Colonic mucosa (tissue), 4 donors: ENCODE measurements around the gene OR2G2. TPM values are rescaled to one million over a fixed set of nuclear protein-coding genes. Genes with fewer than 3 reads are reported as not detected.

Source experiments
- DNase-seq: peaks from one replicate; pipeline ENCODE4 v3.0.0-alpha.2; 2020
- H3K27ac ChIP-seq: fragments of 200-600 bp; one replicate; pipeline ENCODE4 v1.8.0; 2021
- H3K27me3 ChIP-seq: fragments of 200-600 bp; one replicate; pipeline ENCODE4 v1.8.0; 2021
- H3K36me3 ChIP-seq: fragments of 200-600 bp; one replicate; pipeline ENCODE4 v1.8.0; 2021
- H3K4me1 ChIP-seq: fragments of 200-600 bp; one replicate; pipeline ENCODE4 v1.8.0; 2021; ENCODE audit warnings: mild to moderate bottlenecking
- H3K4me3 ChIP-seq: fragments of 200-600 bp; one replicate; pipeline ENCODE4 v1.8.0; 2021
- H3K9ac ChIP-seq, 2 donors: one replicate each; pipeline ENCODE4 v1.7.0; 2013; ENCODE audit warnings: control low read depth in 2 of 2, low read depth in 2 of 2, low read length in 2 of 2
- H3K9me3 ChIP-seq: fragments of 200-600 bp; one replicate; pipeline ENCODE4 v1.8.0; 2021
- CTCF ChIP-seq: fragments of 200-600 bp; IDR thresholded peaks from one replicate; pipeline ENCODE4 v1.8.0; 2022; ENCODE audit warnings: antibody characterized with exemption, mild to moderate bottlenecking
- intact Hi-C: fragments of 100-400 bp; cut with DNase I; formaldehyde crosslinking; loops from one replicate; pipeline ENCODE4 v1.14.1; 2022
- total RNA-seq, 2 donors: library from RNA; stranded (reverse); fragmentation: NEBNext Ultra II Directional in 1 of 2; extraction: Animal tissue kit (Norgen Biotek cat#: 25700) in 1 of 2; gene quantifications; one replicate each; pipeline ENCODE4 v1.2.1, GENCODE V29; 2021
- donor health status: healthy.
- donor health status: DM: no; HTN: no; CAD: no.
- donor health status: DM: no; HTN: no; CAD: no.

Gene OR2G2
- not detected for total RNA-seq

- intact Hi-C loops, result no loop called here
Observed at GRCh38 chr1:247588060-247588459, at the start of gene OR2G2. Gene OR2G2, plus strand, starts transcription at chr1:247588360. Its CDS starts 0 bp downstream, at chr1:247588360.

GRCh38 chr1:247538561-247538960, 49.6 kb upstream of the OR2G2 start:
- no peak for TF ChIP-seq CTCF
- H3K27ac ChIP-seq, result no peak overlapping the region
- no peaks in the 10 kb centered on the region for H3K27me3 ChIP-seq
- no peaks in the 10 kb centered on the region for H3K36me3 ChIP-seq
- H3K9ac ChIP-seq, result no peak overlapping the region
- no peak overlapping the region for H3K4me3 ChIP-seq
- no peaks in the 10 kb centered on the region for H3K4me1 ChIP-seq
- H3K9me3 ChIP-seq, result no peaks in the 10 kb centered on the region
- intact Hi-C loops, result no loop called here
- DNase-seq, result no peak

More at GRCh38 chr1:247588060-247588459, at the start of gene OR2G2:
- Histone ChIP-seq H3K36me3 (no peaks in the 10 kb centered on the region), H3K9me3 (no peaks in the 10 kb centered on the region), H3K27ac (no peak within 1 kb of the TSS), H3K4me1 (no peaks in the 10 kb centered on the region), H3K27me3 (no peaks in the 10 kb centered on the region), H3K9ac (no peak within 1 kb of the TSS), H3K4me3 (no peak within 1 kb of the TSS)
- DNase-seq, result no peak
- TF ChIP-seq CTCF, result no peak

GRCh38 chr1:247539215-247539614, 48.9 kb upstream of the OR2G2 start:
- Histone ChIP-seq H3K27ac (no peak overlapping the region), H3K9ac (no peak overlapping the region), H3K9me3 (no peaks in the 10 kb centered on the region), H3K36me3 (no peaks in the 10 kb centered on the region), H3K4me3 (no peak overlapping the region), H3K4me1 (no peaks in the 10 kb centered on the region), H3K27me3 (no peaks in the 10 kb centered on the region)
- no peak for DNase-seq
- TF ChIP-seq CTCF, result no peak
- intact Hi-C loops, result no loop called here

DNA sequence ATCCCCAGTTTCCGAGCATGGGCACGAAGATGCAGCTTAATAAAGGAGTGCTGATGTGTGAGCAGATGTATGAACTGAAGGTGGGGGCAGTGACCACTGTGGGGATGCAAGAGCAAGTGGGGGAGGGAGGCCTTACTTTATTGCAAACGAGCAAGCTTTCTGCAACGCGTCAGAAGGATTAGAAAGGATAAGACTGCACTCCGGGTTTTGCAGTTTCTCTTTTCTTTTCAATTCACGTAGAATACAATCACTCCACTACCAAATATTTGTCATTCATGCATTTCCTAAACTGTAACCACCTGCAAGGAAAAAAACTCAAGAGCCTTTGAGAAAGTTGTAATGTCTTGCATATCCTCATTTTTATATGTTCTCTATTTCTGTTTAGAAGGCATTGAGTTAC, 47.6 kb upstream of the OR2G2 start:
- Histone ChIP-seq H3K9ac (no peak overlapping the region), H3K4me1 (no peaks in the 10 kb centered on the region), H3K36me3 (no peaks in the 10 kb centered on the region), H3K4me3 (no peak overlapping the region), H3K27me3 (no peaks in the 10 kb centered on the region), H3K9me3 (no peaks in the 10 kb centered on the region), H3K27ac (no peak overlapping the region)
- DNase-seq, result no peak
- intact Hi-C loops, result no loop called here
- no peak for TF ChIP-seq CTCF

- Histone ChIP-seq H3K9ac (no peak overlapping the region), H3K9me3 (no peaks in the 10 kb centered on the region), H3K4me1 (no peaks in the 10 kb centered on the region), H3K27ac (no peak overlapping the region), H3K36me3 (no peaks in the 10 kb centered on the region), H3K27me3 (no peaks in the 10 kb centered on the region), H3K4me3 (no peak overlapping the region)
- TF ChIP-seq CTCF, result no peak
- intact Hi-C loops, result no loop called here
- DNase-seq, result no peak
Observed at GRCh38 chr1:247542811-247543210, 45.3 kb upstream of the OR2G2 start.

- Histone ChIP-seq H3K4me1 (no peaks in the 10 kb centered on the region), H3K4me3 (no peak overlapping the region), H3K36me3 (no peaks in the 10 kb centered on the region), H3K27ac (no peak overlapping the region), H3K27me3 (no peaks in the 10 kb centered on the region), H3K9me3 (no peaks in the 10 kb centered on the region), H3K9ac (no peak overlapping the region)
- intact Hi-C loops, result no loop called here
- DNase-seq, result no peak
- TF ChIP-seq CTCF, result no peak
Observed at GRCh38 chr1:247548092-247548491, 40.1 kb upstream of the OR2G2 start.
